Renal pelvis (tissue), 4 donors: ENCODE measurements around the gene MSL3. TPM values are rescaled to one million over a fixed set of nuclear protein-coding genes. Genes with fewer than 3 reads are reported as not detected.

ENCODE experiments used
- DNase-seq: peaks from one replicate; pipeline ENCODE4 v3.0.0-alpha.2; 2013
- polyA plus RNA-seq, 3 donors: library from polyadenylated mRNA; unstranded; fragments of 120-200 nt; gene quantifications; one replicate each; pipeline ENCODE4 v1.2.1, GENCODE V29; 2013; ENCODE audit not compliant: insufficient read length in 3 of 3

Gene MSL3
- polyA plus RNA-seq, 3 donors: 37.4 to 41.7 (median 39.5) TPM

GRCh38 chrX:11756354-11757318 is 1.4 kb upstream of the MSL3 start:
- DNase-seq: no peak

- DNase-seq: no peak
Measured at GRCh38 chrX:11757397-11757718, 679 bp upstream of the MSL3 start.

GRCh38 chrX:11758400-11759171 is 549 bp downstream of the MSL3 start:
- peak; percentile 82 for DNase-seq

- DNase-seq: no peak
Measured at GRCh38 chrX:11759172-11759460, 1.1 kb downstream of the MSL3 start.

GRCh38 chrX:11759461-11760311 is 1.6 kb downstream of the MSL3 start:
- peak; percentile 86 for DNase-seq

- no peak for DNase-seq
Measured at GRCh38 chrX:11760958-11761357, 2.9 kb downstream of the MSL3 start.

- no peak for DNase-seq
Measured at GRCh38 chrX:11764602-11765067, 6.6 kb downstream of the MSL3 start.

GRCh38 chrX:11765449-11765848 is 7.4 kb downstream of the MSL3 start:
- DNase-seq: no peak

- no peak for DNase-seq
Measured at GRCh38 chrX:11766487-11766886, 8.4 kb downstream of the MSL3 start.

GRCh38 chrX:11768039-11768438 is 10.0 kb downstream of the MSL3 start:
- DNase-seq: no peak

- no peak for DNase-seq
Measured at GRCh38 chrX:11770320-11770719, 12.3 kb downstream of the MSL3 start.

- no peak for DNase-seq
Measured at GRCh38 chrX:11778230-11778629, 20.2 kb downstream of the MSL3 start.

- DNase-seq: no peak
Measured at GRCh38 chrX:11781133-11781532, 23.1 kb downstream of the MSL3 start.

GRCh38 chrX:11781734-11782370 is 23.8 kb downstream of the MSL3 start:
- DNase-seq: no peak

GRCh38 chrX:11784543-11784942 is 26.5 kb downstream of the MSL3 start:
- DNase-seq: no peak

- DNase-seq: no peak
Measured at GRCh38 chrX:11786862-11787261, 28.8 kb downstream of the MSL3 start.

- DNase-seq: peak; percentile 56
Measured at GRCh38 chrX:11787564-11787963, 29.5 kb downstream of the MSL3 start.

GRCh38 chrX:11789809-11790208 is 31.8 kb downstream of the MSL3 start:
- no peak for DNase-seq

- DNase-seq: no peak
Measured at GRCh38 chrX:11791090-11791489, 33.1 kb downstream of the MSL3 start.

GRCh38 chrX:11791537-11791936 is 33.5 kb downstream of the MSL3 start:
- no peak for DNase-seq
